NK-92 treated with Interleukin-12 subunit alpha and Interleukin-12 subunit beta, amount 100 ng/mL, for 24 hours (cell line): ENCODE measurements around the gene ANKFY1.

ENCODE experiments used
- DNase-seq: peaks from one replicate; lab custom pipeline; 2025; lab: John Stamatoyannopoulos, UW

The ANKFY1 gene

DNA sequence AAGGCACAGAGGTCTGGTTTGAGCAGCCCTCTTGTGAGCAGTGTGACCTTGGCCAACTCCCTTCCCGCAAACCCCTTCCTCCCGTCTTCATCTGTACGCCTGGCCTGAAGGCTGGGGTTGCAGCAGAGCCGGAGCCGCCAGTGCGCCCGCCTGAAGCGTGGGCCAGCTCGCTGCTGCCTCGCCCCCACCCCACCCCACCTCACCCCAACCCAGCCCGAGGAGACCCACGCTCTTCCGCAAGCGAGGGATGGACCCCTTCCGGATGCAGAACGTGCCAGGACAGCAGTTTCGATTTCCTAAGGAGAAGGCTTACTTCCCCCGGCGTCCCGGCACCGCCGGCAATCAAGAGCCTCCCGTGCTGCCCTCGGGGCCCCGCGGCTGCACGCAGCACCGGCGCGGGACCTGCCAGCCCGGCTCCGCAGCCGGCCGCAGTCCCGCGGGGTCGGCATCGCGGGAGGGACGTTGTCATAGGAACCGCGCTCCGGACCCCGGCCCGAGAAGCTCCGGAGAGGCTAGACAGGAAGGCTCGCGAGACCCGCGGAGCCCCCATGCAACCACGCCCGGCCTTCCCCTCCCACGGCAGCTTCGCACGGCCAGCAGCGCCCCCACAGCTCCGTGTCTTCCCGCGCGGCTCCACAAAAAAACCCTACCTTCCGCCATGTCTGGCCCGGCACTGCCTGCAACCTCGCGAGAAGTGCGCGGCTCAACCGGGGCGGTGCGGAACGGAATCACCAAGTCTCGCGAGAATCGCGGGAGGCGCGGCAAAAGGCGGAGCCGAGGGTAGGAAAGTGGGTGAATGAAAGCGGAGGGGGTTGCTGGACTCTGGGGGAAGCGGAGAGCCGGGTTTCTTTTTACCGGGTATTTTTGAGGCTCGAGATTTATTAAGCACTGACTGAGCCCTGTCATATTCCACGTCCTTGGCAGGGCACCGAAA lies at the start of gene ANKFY1:
TSS of gene ANKFY1 (minus strand) at position 698 of the 934 bp plus-strand sequence. CDS start at position 660, 38 bp downstream.
- DNase-seq, result peak; percentile 74

DNA sequence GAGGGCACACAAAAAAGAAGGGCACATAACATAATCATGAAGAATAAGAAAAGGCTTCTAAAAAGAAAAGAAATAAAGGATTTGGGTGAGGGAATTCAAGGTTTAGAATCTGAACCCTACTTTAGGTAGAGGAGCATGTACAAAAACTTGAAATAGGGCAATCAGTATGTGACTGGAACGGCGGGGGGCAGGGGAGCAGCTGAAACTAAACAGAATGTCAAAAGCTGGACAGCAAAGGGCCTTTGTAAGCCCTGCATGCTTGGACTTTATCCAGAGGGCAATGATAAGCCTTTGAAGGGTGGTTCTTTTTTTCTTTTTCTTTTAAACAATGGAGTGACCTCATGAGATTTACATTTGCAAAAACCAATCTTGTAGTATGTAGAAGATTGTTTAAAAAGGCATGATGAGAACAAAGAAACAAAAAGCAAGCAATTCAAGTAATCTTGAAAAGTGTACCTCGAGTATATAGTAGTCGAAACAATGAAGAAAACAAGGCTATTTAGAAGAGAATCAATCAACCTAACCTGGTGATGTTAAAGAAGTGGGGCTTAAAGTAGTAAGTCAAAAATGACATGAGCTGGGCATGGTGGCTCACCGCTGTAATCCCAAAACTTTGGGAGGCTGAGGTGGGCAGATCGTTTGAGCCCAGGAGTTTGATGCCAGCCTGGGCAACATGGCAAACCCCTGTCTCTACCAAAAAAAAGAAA lies 46.7 kb upstream of the ANKFY1 start:
- no peak for DNase-seq

DNA sequence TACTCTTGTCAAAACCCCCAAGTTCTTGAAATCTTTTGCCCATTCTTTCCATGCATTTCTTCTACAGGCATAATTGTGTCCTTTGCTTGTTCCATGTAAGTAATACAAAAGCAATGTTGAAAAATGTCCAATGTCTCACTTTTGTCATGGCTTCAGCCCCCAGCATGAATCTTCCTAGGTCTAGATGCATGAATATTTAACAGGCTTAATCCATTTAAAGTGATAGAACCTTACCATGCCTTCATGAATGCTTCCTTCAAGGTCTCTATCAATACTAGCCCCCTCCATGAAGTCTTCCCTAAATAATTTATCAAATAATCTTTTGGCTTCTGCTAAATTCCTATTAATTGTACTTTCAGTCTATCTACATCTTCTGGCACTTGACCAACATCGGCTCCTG lies 46.1 kb upstream of the ANKFY1 start:
- DNase-seq, result no peak

GRCh38 chr17:4307179-4307930 lies 43.6 kb upstream of the ANKFY1 start:
- DNase-seq, result no peak

DNA sequence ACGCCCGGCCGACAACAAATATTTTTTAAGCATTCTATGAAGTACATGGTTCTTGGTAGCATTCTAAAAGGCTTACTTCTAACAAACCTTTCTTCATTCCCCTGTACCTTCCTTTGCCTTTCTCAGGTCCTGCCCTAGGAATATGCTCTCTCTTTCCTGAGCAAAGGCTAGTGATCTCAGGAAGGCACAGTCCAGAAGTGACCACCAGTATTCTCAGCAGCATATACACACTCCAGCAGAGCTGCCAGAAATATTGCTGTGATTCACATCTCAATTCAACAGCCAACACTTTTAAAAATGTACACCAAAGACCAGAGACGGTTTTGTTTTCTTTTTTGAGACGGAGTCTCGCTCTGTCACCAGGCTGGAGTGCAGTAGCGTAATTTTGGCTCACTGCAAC lies 41.4 kb upstream of the ANKFY1 start:
- no peak for DNase-seq

GRCh38 chr17:4304417-4305027 lies 40.7 kb upstream of the ANKFY1 start:
- DNase-seq, result peak; percentile 4

DNA sequence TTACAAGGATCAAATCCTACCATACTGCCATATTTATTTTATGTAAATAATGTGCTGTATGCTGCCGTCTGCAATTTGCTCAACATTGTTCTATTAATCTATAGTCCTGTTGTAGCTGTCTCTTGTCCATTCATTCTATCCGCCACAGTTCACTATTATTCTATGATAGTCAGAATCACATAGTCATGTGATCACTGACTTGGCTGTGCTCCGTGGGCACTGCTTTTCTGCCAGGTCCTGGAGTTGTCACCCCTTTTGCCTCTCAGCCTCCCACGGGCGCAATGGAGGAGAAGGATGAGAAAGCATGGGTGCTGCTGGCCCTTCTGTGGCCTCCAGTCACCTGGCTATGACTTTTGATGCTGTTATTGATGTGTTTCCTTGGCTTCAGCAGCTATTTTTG lies 37.3 kb upstream of the ANKFY1 start:
- no peak for DNase-seq

- no peak for DNase-seq
Observed at GRCh38 chr17:4297351-4297750, 33.6 kb upstream of the ANKFY1 start.

- DNase-seq, result no peak
Observed at GRCh38 chr17:4295686-4296085, 31.9 kb upstream of the ANKFY1 start.

DNA sequence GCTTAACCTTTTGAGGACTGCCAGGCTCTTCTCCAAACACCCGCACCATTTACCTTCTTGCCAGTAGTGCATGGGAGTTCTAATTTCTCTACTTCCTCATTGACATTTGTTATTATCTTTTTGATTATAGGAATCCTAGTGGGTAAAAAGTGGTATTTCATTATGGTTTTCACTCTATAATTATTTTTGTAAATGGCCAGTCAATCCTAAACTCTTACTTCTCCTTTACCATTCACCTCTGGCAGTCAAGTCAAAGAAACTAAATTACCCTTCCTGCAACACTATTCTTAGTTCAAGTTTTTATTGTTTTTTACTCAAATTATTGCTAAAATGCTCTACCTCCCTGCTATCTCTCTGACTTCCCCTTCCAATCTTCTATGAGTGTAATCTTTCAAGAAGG lies 29.8 kb upstream of the ANKFY1 start:
- DNase-seq, result no peak

DNA sequence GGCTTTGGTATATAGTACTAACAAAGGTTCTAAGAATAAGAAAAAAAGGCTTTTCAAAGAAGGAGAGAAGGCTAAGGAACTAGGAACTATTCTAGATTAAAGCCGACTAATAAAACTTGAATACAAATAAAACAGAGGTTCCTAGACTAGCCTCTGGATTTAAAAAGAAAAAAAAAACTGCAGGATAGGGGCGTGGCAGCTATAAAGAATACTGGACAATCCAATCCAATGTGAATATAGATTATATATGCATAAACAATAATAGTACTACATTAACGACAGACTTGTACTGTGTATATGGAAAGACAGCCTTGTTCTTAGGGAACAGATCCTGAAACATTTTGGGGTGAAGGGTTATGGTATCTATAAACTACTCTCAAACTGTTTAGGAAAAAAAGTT lies 23.9 kb upstream of the ANKFY1 start:
- DNase-seq, result no peak

GRCh38 chr17:4276514-4276913 lies 12.7 kb upstream of the ANKFY1 start:
- no peak for DNase-seq

DNA sequence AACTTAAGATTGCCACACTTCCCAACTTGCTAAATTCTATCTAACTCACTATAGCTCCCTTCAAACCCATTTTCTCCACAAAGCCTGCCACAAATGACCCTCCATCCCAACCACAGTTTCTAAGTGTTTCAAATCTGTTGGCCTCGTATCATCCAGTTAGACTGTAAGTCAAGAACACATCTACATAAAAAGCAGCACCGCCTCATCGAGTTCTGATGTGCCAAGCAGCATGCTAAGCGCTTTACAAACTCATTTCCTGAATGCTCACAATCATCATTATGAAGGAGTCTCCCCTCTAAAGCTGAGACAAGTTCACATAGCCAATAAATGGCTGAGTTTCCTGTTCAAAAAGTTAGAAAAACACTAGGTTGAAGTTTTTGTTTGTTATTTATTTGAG lies 9.2 kb upstream of the ANKFY1 start:
- no peak for DNase-seq

- DNase-seq, result no peak
Observed at GRCh38 chr17:4272213-4272971, 8.6 kb upstream of the ANKFY1 start.

- DNase-seq, result no peak
Observed at GRCh38 chr17:4270736-4271135, 7.0 kb upstream of the ANKFY1 start.

- no peak for DNase-seq
Observed at GRCh38 chr17:4269915-4270314, 6.1 kb upstream of the ANKFY1 start.

DNA sequence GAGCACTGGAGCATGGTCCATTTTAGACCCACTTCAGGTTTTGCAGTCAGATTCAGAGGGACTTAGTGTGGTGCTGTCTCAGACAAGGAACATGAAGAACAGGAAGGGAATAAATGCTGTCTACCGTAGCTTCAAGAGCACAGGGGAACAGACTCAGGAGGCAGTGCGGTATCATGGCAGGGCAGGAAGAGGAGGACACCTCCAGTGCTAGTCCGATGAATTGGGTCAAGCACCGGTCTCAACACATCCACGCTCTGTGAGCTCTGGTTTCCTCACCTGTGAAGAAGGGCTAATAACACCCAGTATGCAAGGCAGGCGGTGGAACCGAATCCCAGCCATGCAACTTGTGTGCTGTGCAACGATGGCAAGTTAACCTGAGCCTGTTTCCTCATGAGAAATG lies 3.6 kb upstream of the ANKFY1 start:
- no peak for DNase-seq

- no peak for DNase-seq
Observed at GRCh38 chr17:4266550-4266949, 2.8 kb upstream of the ANKFY1 start.

DNA sequence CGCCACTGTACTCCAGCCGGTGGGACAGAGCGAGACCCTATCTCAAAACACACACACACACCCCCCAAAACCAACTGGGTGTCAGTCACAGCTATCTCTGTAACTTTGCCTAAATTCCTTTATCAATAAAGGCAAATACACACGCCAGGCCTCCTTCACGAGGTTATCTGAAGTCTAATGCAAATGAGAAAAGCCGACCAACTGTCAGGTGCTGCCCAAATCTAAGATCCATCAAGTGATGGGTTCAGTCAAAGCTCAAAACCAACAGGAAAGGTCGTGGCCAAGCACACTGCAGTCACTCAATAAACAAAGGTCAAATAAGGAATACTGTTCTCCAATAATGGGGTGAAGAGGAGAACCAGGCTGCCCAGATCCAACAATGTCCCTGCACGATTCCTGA lies 1.1 kb downstream of the ANKFY1 start:
- DNase-seq, result no peak

DNA sequence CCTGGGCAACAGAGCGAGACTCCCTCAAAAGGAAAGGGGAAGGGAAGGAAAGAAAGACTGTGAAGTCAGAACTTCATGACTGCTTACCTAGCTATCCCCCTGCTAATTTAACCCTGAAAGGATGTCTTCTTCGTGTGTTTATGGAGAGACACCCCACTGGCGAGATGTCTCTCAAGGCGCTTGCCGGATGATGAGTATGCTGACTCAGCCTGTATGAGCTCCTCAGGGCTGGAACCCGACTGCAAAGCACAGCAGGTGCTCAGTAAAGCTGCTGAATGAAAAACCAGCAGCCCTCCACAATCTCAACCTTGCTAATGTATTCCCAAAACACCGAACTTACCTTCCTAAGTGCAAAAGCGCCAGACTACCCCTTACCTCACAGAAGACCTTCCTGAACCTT lies 2.3 kb downstream of the ANKFY1 start:
- no peak for DNase-seq

- DNase-seq, result no peak
Observed at GRCh38 chr17:4258867-4259266, 4.9 kb downstream of the ANKFY1 start.
